ENCODE results near the gene BMERB1. TPM values are rescaled to one million over a fixed set of nuclear protein-coding genes. Genes with fewer than 3 reads are reported as not detected.
"Not testable (repeated sequence)": the region's sequence is repeated elsewhere in the genome, so short reads cannot be mapped to it uniquely, and the experiment has no call there.

Gene BMERB1
- total and polyA plus RNA-seq, 4 experiments from 2014 or later: 0.43 to 4.0 (median 2.6) TPM

DNA sequence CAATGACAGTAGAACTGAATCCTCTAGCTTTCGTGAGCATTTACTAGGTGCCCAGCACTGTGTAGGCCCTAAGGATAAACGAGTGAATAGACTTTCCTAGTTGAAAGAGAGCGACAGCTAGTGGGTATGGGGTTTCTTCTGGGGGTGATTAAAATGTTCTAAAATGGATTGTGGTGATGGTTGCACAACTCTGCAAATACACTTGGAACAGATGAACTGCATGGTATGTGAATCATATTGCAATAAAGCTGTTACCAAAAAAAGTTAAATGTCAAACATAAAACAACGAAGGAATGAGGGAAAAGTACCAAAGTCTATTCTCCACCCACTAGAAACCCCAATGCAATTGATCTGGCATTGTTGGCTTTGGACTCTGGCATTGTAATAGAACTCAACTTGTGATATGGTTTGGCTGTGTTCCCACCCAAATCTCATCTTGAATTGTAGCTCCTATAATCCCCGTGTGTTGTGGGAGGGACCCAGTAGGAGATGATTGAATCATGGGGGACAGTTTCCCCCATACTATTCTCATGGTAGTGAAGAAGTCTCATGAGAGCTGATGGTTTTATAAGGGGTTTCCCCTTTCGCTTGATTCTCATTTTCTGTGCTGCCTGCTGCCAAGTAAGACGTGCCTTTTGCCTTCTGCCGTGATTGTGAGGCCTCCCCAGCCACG is 138.1 kb downstream of the BMERB1 start:
- H3K27ac ChIP-seq (ENCODE audit: low read depth, low read length): no peak overlapping the region
- H3K27ac Mint-ChIP-seq: no peak overlapping the region
- DNase-seq: no peak
- H3K4me3 Mint-ChIP-seq: no peak overlapping the region
- H3K27me3 Mint-ChIP-seq: no peaks in the 10 kb centered on the region
- CTCF ChIA-PET (ENCODE audit: partially characterized antibody): no interaction called here
- H3K9me3 Mint-ChIP-seq: no peaks in the 10 kb centered on the region
- no peaks in the 10 kb centered on the region for H3K27me3 ChIP-seq (ENCODE audit: insufficient read depth, low read length)
- POLR2A ChIA-PET (ENCODE audit: partially characterized antibody): no interaction called here
- H3K36me3 Mint-ChIP-seq: no peaks in the 10 kb centered on the region
- no peak overlapping the region for H3K4me3 ChIP-seq (ENCODE audit: low read length in 2 of 2)
- peaks cover 0 to 4% (median 0%) of the 10 kb centered on the region in 4 donors for H3K4me1 Mint-ChIP-seq
- no peaks in the 10 kb centered on the region for H3K36me3 ChIP-seq (ENCODE audit: insufficient read depth, low read length)
- H3K9me3 ChIP-seq (ENCODE audit: control insufficient read depth in 1 of 2, low read length in 2 of 2): no peaks in the 10 kb centered on the region
- intact Hi-C loops (cut with micrococcal nuclease): no loop called here
- no peaks in the 10 kb centered on the region for H3K4me1 ChIP-seq (ENCODE audit: insufficient read depth, low read length)

DNA sequence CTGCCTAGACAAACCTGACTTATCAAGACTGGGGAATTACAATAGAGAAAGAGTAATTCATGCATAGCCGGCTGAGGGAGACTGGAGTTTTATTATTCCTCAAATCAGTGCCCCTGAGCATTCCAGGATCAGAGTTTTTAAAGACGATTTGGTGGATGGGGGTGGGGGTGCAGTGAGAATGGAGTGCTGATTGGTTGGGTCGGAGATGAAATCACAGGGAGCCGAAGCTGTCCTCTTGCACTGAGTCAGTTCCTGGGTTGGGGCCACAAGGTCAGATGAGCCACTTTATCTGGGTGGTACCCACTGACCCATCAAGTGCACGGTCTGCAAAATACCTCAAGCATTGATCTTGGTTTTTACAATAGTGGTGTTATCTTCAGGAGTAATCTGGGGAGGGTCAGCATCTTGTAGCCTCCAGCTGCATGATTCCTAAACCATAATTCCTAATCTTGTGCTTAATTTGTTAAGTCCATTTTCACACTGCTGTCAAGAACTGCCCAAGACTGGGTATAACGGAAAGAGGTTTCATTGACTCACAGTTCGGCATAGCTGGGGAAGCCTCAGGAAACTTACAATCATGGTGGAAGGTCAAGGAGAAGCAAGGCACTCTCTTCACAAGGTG is 139.0 kb downstream of the BMERB1 start:
- CTCF ChIA-PET (ENCODE audit: partially characterized antibody): no interaction called here
- no peak overlapping the region for H3K4me3 Mint-ChIP-seq
- no peak overlapping the region for H3K27ac Mint-ChIP-seq
- POLR2A ChIA-PET (ENCODE audit: partially characterized antibody): no interaction called here
- peaks cover 0 to 4% (median 0%) of the 10 kb centered on the region in 4 donors for H3K4me1 Mint-ChIP-seq
- no peak for DNase-seq
- H3K27me3 ChIP-seq (ENCODE audit: insufficient read depth, low read length): no peaks in the 10 kb centered on the region
- no peak overlapping the region for H3K27ac ChIP-seq (ENCODE audit: low read depth, low read length)
- no peaks in the 10 kb centered on the region for H3K4me1 ChIP-seq (ENCODE audit: insufficient read depth, low read length)
- H3K36me3 ChIP-seq (ENCODE audit: insufficient read depth, low read length): no peaks in the 10 kb centered on the region
- H3K27me3 Mint-ChIP-seq: no peaks in the 10 kb centered on the region
- no peaks in the 10 kb centered on the region for H3K9me3 Mint-ChIP-seq
- no peak overlapping the region for H3K4me3 ChIP-seq (ENCODE audit: low read length in 2 of 2)
- intact Hi-C loops (cut with micrococcal nuclease): no loop called here
- H3K9me3 ChIP-seq (ENCODE audit: control insufficient read depth in 1 of 2, low read length in 2 of 2): no peaks in the 10 kb centered on the region
- H3K36me3 Mint-ChIP-seq: no peaks in the 10 kb centered on the region

DNA sequence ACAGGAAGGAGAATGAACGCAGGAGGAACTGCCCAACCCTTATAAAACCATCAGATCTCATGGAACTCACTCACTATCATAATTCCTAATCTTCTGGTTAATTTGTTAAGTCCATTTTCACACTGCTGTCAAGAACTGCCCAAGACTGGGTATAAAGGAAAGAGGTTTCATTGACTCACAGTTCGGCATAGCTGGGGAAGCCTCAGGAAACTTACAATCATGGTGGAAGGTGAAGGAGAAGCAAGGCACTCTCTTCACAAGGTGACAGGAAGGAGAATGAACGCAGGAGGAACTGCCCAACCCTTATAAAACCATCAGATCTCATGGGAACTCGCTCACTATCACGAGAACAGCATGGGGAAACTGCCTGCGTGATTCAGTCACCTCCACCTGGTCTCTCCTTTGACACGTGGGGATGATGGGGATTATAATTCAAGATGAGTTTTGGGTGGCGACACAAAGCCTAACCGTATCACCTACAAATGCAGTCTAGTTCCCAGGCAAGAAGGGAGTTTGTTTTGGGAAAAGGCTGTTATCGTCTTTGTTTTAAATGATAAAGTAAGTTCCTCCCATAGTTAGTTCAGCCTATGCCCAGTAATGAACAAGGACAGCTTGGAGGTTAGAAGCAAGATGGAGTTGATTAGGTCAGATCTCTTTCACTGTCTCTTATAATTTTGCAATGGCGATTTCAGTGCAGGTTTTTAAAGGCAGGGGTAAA is 139.7 kb downstream of the BMERB1 start:
- DNase-seq; H3K4me1 Mint-ChIP-seq; H3K27ac ChIP-seq (ENCODE audit: low read depth, low read length); H3K36me3 ChIP-seq (ENCODE audit: insufficient read depth, low read length); H3K27me3 ChIP-seq (ENCODE audit: insufficient read depth, low read length); CTCF ChIA-PET (ENCODE audit: partially characterized antibody); H3K9me3 ChIP-seq (ENCODE audit: control insufficient read depth in 1 of 2, low read length in 2 of 2); intact Hi-C loops (cut with micrococcal nuclease); H3K27ac Mint-ChIP-seq; H3K36me3 Mint-ChIP-seq; H3K4me1 ChIP-seq (ENCODE audit: insufficient read depth, low read length); H3K9me3 Mint-ChIP-seq; H3K27me3 Mint-ChIP-seq; H3K4me3 Mint-ChIP-seq; H3K4me3 ChIP-seq (ENCODE audit: low read length in 2 of 2): not testable (repeated sequence)
- POLR2A ChIA-PET (ENCODE audit: partially characterized antibody): interaction anchor here (0.9 kb wide), 1 partner anchor 16 kb away, joined by 4 read pairs; no protein-coding TSS in a partner anchor

DNA sequence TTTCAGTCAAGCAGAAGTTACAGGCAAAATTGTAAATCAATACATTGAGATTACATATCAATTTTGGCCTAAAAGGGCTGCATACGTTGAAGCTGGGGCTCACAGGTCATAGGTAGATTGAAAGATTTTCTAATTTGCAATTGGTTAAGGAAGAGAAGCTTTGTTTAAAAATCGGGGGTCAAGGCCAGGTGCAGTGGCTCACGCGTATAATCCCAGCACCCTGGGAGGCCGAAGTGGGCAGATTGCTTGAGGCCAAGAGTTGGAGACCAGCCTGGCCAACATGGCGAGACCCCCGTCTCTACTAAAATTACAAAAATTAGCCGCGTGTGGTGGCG is 140.2 kb downstream of the BMERB1 start:
- ChIA-PET POLR2A (ENCODE audit: partially characterized antibody) (interaction anchor here (0.9 kb wide), 1 partner anchor 16 kb away, joined by 4 read pairs; no protein-coding TSS in a partner anchor), CTCF (ENCODE audit: partially characterized antibody) (no interaction called here)
- no peaks in the 10 kb centered on the region for H3K27me3 Mint-ChIP-seq
- no peaks in the 10 kb centered on the region for H3K36me3 ChIP-seq (ENCODE audit: insufficient read depth, low read length)
- no peak for DNase-seq
- peaks cover 0 to 4% (median 0%) of the 10 kb centered on the region in 4 donors for H3K4me1 Mint-ChIP-seq
- no peak overlapping the region for H3K4me3 ChIP-seq (ENCODE audit: low read length in 2 of 2)
- H3K27ac Mint-ChIP-seq: no peak overlapping the region
- intact Hi-C loops (cut with micrococcal nuclease): no loop called here
- no peak overlapping the region for H3K4me3 Mint-ChIP-seq
- no peaks in the 10 kb centered on the region for H3K4me1 ChIP-seq (ENCODE audit: insufficient read depth, low read length)
- no peaks in the 10 kb centered on the region for H3K9me3 Mint-ChIP-seq
- H3K36me3 Mint-ChIP-seq: no peaks in the 10 kb centered on the region
- H3K27me3 ChIP-seq (ENCODE audit: insufficient read depth, low read length): no peaks in the 10 kb centered on the region
- no peak overlapping the region for H3K27ac ChIP-seq (ENCODE audit: low read depth, low read length)
- H3K9me3 ChIP-seq (ENCODE audit: control insufficient read depth in 1 of 2, low read length in 2 of 2): no peaks in the 10 kb centered on the region

DNA sequence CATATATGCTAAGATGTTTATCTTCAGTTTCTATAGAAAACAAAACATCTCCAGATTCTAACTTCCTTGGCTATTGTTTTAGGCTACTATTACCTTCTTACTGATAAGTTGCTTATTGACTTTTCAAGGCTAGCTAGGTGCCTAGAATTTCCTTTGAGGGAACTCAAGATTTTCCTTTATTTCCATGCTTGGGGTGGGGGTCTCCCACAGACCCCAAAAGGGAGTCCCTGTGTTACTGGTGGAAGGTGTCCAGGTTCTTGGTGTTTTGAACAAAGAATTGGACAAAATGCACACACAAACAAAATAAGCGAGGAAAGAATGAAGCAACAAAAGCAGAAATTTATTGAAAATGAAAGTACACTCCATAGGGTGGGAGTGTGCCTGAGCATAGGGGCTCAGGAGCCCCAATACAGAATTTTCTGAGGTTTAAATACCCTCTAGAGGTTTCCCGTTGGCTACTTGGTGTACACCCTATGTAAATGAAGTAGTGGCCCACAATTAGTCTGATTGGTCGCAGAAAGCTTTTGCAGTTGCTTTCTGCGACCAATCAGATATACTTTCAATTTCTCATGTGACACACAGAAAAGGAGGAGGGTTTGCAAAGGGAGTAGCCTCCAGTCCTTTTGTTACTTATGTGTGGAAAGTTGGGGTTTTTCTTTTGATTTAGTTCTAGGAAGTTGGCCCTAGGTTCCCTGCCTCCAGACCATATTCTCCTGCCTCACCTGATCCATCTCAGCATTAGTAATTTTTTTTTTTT is 141.1 kb downstream of the BMERB1 start:
- no peaks in the 10 kb centered on the region for H3K9me3 ChIP-seq (ENCODE audit: control insufficient read depth in 1 of 2, low read length in 2 of 2)
- H3K4me1 Mint-ChIP-seq: peaks cover 0 to 4% (median 0%) of the 10 kb centered on the region in 4 donors
- H3K36me3 Mint-ChIP-seq: no peaks in the 10 kb centered on the region
- H3K27me3 ChIP-seq (ENCODE audit: insufficient read depth, low read length): no peaks in the 10 kb centered on the region
- no peaks in the 10 kb centered on the region for H3K9me3 Mint-ChIP-seq
- no peak overlapping the region for H3K27ac ChIP-seq (ENCODE audit: low read depth, low read length)
- no peaks in the 10 kb centered on the region for H3K4me1 ChIP-seq (ENCODE audit: insufficient read depth, low read length)
- H3K4me3 ChIP-seq (ENCODE audit: low read length in 2 of 2): no peak overlapping the region
- ChIA-PET CTCF (ENCODE audit: partially characterized antibody) (no interaction called here), POLR2A (ENCODE audit: partially characterized antibody) (no interaction called here)
- peak overlapping the region in 1 of 7 donors; percentile 29 for H3K27ac Mint-ChIP-seq
- intact Hi-C loops (cut with micrococcal nuclease): no loop called here
- DNase-seq: no peak
- H3K4me3 Mint-ChIP-seq: peak overlapping the region in 1 of 8 donors; percentile 57
- no peaks in the 10 kb centered on the region for H3K36me3 ChIP-seq (ENCODE audit: insufficient read depth, low read length)
- no peaks in the 10 kb centered on the region for H3K27me3 Mint-ChIP-seq

DNA sequence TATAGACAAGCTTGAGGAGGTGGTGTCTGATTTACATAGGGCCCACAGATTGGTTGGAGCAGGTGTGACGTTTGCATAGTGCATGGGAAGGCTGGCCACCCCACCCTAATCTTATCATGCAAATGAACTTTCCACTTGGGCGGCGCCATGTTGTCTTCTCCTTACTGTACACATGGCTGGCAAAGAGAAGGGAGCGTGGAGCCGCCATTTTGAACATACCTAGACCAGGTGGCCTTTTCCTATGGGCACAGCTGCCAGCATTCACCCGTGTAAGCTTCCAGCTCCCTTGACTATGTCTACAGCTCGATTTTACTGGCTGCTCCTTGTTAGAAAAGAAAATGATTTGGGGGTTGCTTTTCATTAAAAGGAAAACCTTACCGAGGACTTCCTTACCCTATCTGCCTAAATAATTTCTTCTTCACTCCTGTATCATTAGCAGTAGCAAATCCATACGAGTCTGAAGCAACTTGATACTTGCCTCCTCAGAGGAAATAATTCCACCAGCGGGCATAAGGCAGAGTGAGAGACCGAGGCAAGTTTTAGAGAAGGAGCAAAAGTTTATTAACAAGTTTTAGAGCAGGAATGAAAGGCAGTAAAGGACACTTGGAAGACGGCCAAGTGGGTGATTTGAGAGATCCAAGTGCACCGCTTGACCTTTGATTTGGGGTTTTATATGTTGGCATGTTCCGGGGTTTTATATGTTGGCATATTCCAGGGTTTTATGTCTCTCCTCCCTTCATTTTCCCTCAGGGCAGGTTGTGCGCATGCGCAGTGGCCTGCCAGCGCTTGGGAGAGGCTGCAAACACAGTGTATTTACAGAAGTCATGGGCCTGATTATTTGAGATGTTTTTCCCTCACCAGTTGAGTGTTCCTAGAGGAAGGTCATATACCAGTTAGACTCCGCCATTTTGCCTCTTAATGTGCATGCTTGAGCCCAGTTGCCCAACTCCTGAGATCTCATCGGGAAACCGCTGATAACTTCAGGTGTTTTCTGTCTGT is 142.9 kb downstream of the BMERB1 start:
- no peak for DNase-seq
- ChIA-PET POLR2A (ENCODE audit: partially characterized antibody) (no interaction called here), CTCF (ENCODE audit: partially characterized antibody) (no interaction called here)
- H3K4me1 ChIP-seq (ENCODE audit: insufficient read depth, low read length): no peaks in the 10 kb centered on the region
- intact Hi-C loops (cut with micrococcal nuclease): no loop called here
- no peaks in the 10 kb centered on the region for H3K36me3 ChIP-seq (ENCODE audit: insufficient read depth, low read length)
- no peak overlapping the region for H3K4me3 ChIP-seq (ENCODE audit: low read length in 2 of 2)
- H3K9me3 Mint-ChIP-seq: no peaks in the 10 kb centered on the region
- no peaks in the 10 kb centered on the region for H3K27me3 Mint-ChIP-seq
- peak overlapping the region in 1 of 7 donors; percentile 19 for H3K27ac Mint-ChIP-seq
- H3K4me1 Mint-ChIP-seq: peaks cover 0 to 7% (median 5%) of the 10 kb centered on the region in 4 donors
- H3K27me3 ChIP-seq (ENCODE audit: insufficient read depth, low read length): no peaks in the 10 kb centered on the region
- H3K36me3 Mint-ChIP-seq: no peaks in the 10 kb centered on the region
- no peaks in the 10 kb centered on the region for H3K9me3 ChIP-seq (ENCODE audit: control insufficient read depth in 1 of 2, low read length in 2 of 2)
- H3K4me3 Mint-ChIP-seq: peak overlapping the region in 1 of 8 donors; percentile 26
- no peak overlapping the region for H3K27ac ChIP-seq (ENCODE audit: low read depth, low read length)

Measured in CD4-positive, alpha-beta memory T cell (primary cell).